Activated CD4-positive, alpha-beta T cell treated with anti-CD3 and anti-CD28 coated beads, Interleukin-2, amount 50 U/mL, for 48 hours (primary cell): Measurements from ENCODE around the gene LRRC23.

Experiments
- DNase-seq, 2 experiments: peaks; one replicate each; pipeline ENCODE4 v3.0.0-alpha.2; 2020

LRRC23 gene

DNA sequence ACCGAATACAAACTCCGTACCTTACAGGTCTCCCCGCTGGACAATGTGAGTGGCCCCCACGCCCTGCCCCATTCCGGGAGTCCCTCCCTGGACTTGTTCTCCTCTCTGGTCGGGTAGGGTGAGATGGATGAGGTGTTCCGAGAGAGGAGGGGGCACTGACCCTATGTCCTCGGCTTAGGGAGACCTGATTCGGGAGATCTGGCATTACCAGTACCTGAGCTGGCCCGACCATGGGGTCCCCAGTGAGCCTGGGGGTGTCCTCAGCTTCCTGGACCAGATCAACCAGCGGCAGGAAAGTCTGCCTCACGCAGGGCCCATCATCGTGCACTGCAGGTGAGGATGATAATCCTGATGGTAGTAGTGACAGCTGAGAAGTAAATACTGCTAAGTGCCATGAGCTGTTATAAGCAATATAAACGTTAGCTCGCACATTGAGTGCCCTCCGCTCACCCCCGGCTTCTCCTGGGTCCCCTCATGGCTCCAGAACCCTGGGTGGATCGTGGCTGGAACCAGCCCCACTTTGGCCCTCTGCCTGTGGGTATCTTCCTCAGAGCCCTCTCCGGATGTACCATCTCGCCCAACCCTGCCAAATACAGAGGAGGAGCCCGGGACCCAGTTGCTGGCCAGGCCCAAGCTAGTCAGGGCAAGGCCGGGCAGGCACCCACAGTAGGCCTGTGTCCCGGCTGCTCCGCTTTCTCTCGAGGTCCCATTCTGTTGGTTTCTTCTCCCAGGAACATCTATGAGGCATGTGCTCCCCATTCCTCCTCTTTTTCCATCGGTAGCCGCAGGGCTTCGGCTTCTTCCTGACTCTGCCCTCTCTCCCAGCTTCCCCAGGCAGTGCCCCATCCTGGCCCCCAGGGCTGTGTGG is 53.4 kb downstream of the LRRC23 start:
- DNase-seq: peak in 1 of 2 experiments; percentile 41

DNA sequence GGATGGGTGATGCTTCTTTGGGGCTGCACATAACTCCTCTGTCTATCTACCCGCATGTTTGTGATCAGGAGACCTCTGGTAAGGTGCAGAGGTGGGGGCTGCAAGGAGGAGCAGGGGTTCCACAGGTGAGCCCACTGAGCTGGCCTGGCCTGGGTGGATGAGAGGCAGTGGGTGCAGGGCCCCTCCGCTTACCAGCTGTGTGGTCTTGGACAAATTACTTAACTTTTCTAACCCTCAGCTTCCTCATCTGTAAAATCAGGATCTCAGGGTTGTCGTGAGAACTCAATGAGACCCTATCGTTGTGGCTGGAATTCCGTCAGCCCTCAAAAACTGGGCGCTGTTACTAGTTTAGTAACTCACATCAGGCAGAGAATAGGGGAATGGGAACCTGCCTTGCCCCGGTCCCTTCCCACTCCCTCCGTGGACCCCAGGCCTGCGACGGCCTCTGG is 54.0 kb downstream of the LRRC23 start:
- peak in 1 of 2 experiments; percentile 37 for DNase-seq

DNA sequence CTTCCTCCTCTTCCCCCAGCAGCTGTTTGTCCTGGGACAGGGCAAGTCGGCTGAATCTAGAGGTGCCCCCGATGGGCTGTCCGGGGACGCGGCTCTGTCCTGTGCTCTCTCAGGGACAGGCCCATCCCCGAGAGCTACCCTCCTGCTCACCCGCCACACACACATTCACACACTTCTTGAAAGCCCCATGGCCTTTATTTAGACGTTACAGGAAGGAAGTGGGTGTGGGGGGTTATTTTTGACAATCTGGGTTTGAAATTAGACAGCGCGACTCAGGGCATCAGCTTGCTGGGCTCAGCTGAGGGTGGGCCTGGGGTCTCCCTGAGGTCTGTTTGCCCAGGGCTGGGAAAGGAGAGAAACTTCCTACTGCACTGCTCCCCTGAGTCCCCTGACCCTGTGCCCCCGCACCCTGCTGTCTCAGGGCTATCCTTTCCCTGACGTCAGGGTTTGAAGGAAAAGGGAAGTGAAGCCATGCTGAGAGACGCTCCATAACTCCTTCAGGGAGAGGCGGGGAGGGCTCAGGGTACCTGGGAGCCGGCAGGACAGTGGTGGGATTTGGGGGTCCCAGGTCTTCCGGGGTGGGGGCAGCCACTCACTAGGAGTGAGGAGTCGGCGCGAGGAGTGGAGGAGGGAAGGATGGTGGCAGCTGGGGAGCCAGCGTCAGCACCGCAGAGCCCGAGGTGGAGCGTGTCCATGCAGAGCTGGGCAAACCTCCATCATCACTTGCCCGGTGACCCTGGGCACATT is 54.6 kb downstream of the LRRC23 start:
- DNase-seq: peak; percentile 68 to 76

DNA sequence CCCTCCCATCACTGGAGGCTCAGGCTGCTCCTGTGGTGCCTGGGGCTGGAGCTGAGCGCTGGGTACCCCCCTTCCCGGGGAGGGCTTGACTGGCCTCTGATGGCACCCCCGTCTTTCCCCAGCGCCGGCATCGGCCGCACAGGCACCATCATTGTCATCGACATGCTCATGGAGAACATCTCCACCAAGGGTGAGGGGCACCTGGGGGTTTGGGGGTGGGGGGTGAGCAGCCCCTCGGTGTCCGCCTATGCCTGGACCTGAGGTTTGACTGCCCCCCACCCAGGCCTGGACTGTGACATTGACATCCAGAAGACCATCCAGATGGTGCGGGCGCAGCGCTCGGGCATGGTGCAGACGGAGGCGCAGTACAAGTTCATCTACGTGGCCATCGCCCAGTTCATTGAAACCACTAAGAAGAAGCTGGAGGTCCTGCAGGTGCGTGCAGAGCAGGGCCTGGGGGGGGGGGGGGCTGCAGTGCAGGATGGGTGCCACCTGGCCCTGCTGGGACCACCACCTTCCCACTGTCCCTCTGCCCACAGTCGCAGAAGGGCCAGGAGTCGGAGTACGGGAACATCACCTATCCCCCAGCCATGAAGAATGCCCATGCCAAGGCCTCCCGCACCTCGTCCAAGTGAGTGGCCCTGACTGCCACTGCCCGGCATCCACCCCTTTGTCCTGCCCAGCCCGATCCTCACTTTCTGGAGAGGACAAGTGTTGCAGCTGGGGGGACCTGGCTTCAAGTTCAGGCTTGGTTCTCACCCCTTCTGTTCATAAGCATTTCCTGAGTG is 55.4 kb downstream of the LRRC23 start:
- DNase-seq: no peak

DNA sequence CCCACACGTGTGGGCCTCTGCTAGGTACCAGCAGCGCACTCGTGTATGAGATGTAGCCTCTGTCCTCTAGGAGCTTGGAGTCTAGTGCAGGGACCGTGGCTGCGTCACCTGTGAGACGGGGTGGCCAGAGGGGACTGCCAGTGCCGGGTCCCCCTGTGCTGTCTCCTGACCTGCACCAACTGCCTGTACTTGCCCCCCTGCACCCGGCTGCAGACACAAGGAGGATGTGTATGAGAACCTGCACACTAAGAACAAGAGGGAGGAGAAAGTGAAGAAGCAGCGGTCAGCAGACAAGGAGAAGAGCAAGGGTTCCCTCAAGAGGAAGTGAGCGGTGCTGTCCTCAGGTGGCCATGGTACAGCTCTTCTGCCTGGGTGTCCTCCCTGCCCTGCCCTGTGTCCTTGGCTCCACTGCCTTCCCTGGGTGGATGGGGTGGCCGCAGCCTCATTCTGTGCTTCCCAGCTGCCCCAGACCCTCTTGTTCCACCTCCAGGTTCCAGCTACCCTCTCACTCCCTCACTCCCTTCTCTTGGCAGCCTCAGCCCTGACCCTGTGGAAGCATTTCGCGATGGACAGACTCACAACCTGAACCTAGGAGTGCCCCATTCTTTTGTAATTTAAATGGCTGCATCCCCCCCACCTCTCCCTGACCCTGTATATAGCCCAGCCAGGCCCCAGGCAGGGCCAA is 56.1 kb downstream of the LRRC23 start:
- peak in 1 of 2 experiments; percentile 49 for DNase-seq

DNA sequence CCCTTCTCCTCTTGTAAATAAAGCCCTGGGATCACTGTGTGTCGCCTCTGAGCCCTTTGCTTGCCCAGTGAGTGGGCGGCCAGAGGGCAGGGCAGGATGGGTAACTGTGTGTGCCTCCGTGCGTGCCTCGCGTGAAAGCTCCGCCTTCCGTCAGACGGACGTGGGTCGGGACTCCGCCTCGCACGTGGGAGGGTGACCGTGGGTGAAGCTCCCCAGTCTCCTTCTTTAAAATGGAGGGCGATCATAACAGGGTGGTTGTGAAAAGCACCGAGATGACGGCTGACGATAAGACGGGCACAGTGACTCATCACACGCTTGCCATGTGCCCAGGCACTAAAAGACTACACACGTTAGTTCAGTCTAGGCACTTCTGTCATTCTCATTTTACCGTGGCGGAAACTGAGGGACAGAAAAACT is 56.7 kb downstream of the LRRC23 start:
- DNase-seq: peak; percentile 96 to 98

DNA sequence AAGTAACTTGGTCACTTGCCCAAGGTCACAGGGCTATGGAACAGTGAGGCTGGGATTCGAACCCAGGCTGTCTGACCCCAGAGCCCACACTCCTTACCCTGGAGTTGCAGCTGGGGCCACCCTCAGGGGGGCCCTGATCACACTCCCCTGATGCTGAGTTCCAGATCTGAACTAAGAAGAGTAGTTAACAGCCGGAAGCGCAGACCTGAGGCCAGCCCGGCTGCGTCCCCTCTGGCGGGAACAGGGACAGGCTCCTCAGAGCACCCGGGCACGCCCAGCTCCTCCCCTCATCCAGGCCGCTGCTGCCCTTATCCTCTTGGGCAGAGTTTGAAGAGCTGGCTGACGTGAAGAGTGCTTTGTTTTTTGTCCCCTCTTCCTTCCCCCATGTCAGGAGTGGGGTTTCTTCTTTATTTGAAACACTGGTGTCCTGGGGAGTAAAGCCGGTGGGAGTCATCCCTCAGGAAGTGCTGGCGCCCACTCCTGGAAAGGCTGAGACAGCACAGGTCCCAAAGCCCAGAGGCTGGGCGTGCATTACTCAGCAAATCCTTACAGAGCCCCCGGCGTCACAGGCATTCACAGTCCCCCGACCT is 57.2 kb downstream of the LRRC23 start:
- peak; percentile 73 to 77 for DNase-seq

DNA sequence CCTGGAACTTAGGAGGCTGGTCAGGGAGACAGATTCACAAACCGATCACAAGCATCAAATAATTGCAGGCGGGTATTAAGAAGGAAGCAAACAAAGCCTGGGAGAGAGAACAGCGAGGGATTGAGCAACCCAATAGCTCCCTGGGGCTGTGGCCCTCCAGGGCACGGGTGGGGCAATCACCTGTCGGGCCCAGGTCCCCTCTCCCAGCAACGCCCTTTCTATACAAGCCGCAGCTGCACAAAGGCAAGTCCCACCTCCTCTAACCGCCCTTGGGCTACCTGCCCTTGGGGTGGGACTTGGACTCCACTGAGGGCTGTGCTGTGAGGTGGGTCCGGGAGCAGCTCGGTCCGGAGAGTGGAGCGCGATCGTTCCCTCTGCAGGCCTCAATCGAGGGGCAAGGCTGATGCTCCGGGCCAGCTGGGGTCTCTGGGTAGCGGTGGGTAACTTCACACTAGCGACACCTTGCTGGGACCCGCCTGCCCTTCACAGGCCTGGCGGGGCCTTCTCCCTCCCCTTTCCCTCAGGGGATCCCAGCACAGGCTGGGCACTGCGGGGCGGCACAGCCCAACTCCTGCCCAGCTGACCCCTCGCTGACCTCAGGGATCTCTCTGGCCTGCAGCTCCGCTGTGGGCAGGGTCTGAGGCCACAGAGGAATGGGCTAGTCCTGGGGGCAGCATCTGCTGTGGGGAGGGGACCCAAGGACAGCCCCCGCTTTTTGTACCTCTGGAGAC is 57.8 kb downstream of the LRRC23 start:
- DNase-seq: no peak

DNA sequence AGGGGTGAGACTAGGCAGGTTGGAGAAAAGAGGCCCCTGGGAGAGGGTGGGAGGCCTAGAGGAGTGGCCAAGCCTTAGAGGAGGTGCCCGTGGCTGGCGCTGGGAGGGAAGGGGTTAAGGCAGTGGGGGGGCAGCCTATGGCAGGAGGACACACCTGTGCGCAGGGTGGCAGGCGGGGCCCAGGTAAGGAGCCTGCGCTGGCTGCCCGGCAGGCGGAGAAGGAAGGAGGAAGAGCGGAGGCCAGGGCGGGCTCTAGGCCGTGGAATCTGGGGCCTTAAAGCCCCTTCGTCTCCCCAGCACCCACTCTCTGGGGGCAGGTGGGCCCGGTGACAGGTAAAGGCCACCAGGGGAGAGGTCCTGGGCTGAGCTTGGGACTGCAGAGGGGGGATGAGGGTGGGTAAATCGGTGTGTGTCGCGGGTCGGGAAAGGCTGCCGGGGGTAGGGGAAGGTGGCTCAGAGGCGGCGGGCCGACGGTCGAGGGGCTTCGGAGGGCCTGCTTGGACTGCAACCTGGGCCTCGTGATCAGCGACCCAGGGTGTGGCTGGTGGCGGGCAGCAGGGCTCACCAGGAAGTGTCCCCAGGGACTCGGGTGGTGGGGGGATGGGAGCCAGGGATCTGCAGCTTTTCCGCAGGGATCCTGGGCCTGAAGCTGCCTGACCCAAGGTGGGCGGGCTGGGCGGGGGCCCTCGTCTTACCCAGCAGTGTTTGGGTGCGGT is 58.6 kb downstream of the LRRC23 start:
- DNase-seq: no peak
